ENCODE data around the gene SPTBN1. TPM values are rescaled to one million over a fixed set of nuclear protein-coding genes. Genes with fewer than 3 reads are reported as not detected.

SPTBN1 gene
- total and polyA plus RNA-seq, 2 of the 4 experiments (the other 2 are of a cell fraction): 49.1 to 241 TPM

DNA sequence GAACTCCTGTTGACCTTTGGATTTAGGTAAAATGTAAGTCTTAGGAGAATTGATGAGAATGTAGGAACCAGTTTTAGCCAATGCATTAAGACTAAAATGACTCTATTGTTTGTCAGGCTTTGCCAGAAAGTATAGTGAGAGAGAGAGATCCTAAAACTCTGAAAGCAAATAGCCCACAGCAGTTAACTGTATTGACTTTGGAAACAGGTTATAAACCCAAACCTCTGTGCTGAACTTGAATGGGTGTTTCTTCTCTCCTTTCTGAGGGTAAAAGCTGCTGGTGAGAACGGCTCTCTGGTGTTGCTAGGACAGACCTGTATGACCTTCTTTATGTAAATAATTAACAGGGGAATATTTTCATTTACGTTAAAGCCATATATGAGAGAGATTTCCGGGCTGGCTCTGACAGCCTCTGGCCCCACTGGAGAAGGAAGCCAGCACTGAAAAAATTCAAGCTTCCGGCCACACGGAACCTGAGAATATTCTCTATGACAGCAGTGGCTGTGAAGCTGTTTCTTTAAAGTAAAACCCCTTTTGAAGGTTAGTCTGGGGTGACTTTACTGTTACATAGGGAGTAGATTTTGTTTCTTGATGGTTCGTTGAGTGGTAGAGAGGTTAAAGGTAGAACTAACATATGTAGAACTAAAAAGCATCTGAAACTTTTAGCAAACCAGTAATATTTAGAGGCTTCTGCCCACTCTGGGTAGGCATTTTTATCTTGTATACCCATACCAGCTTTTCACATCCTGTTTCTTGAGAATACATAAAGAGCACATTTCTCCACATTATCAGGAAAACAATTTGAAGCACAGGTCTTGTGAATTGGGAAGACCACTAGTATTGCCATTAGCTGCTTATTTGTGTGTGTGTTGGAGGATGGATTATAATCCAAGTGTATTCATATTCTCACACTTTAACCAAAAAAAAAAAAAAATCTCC is 123.8 kb downstream of the SPTBN1 start:
- Histone ChIP-seq H3K4me2 (ENCODE audit: low read depth, low read length) (no peak overlapping the region), H2BK120ac (ENCODE audit: low read depth, low read length) (no peak overlapping the region), H3K18ac (ENCODE audit: low read depth, low read length) (no peak overlapping the region), H2BK20ac (ENCODE audit: low read depth, low read length) (no peak overlapping the region), H4K91ac (ENCODE audit: insufficient read depth, low read depth, low read length) (no peak overlapping the region), H4K8ac (ENCODE audit: low read depth in 2 of 2, low read length in 2 of 2) (no peak overlapping the region), H2BK5ac (ENCODE audit: low read depth, low read length, poor library complexity, severe bottlenecking) (no peak overlapping the region), H3K23ac (ENCODE audit: low read depth, low read length) (0 out of 2 replicates have a peak overlapping the region, but pooled peaks have one; percentile 29), H3K36me3 (ENCODE audit: control insufficient read depth, insufficient read depth, low read length) (peaks cover 1% of the 10 kb centered on the region; the same call in 1 of the 2 replicates), H4K5ac (ENCODE audit: low read depth, low read length) (no peak overlapping the region), H2BK15ac (ENCODE audit: low read depth, low read length) (no peak overlapping the region), H4K20me1 (ENCODE audit: insufficient read depth, low read length) (peaks cover 19% of the 10 kb centered on the region; the same call in 1 of the 2 replicates), H3K4me1 (ENCODE audit: control insufficient read depth, insufficient read depth, low read length) (peaks cover 10% of the 10 kb centered on the region; the same call in 1 of the 2 replicates), H3K79me1 (ENCODE audit: low read depth in 1 of 2, low read length in 2 of 2) (peaks cover 49 to 75% of the 10 kb centered on the region in 2 experiments), H3K4ac (ENCODE audit: low read depth, low read length) (no peak overlapping the region), H3K27me3 (ENCODE audit: control insufficient read depth, insufficient read depth, low read length) (no peaks in the 10 kb centered on the region), H2AFZ (replicated peaks; ENCODE audit: low read length, poor library complexity) (no peak overlapping the region), H3K9ac (ENCODE audit: low read depth, low read length) (no peak overlapping the region), H3K9me3 (ENCODE audit: control insufficient read depth, insufficient read depth, low read length) (no peaks in the 10 kb centered on the region), H3K4me3 (ENCODE audit: insufficient read depth, low read depth, low read length) (no peak overlapping the region), H3K27ac (ENCODE audit: insufficient read depth, low read length) (no peak overlapping the region), H2AK5ac (ENCODE audit: low read depth, low read length) (no peak overlapping the region), H3K9me1 (ENCODE audit: insufficient read depth, low read length) (peaks cover 18% of the 10 kb centered on the region), H3K14ac (replicated peaks; ENCODE audit: low read depth, low read length) (no peak overlapping the region), H3K56ac (ENCODE audit: extremely low read depth, insufficient read depth, low read length) (no peak overlapping the region), H2AK9ac (replicated peaks; ENCODE audit: low read depth, low read length, poor library complexity) (no peak overlapping the region)
- BruUV-seq (replicated peaks): no TSS peak
- in situ Hi-C loops (cut with MboI; ENCODE audit: low sequenced_read_pairs) (no loop called here), intact Hi-C loops (cut with micrococcal nuclease) (no loop called here), dilution Hi-C loops (cut with HindIII; ENCODE audit: low sequenced_read_pairs, unreplicated experiment) (no loop called here)
- WGBS, 2 experiments (ENCODE audit: extremely low coverage in 2 of 2, insufficient read length in 1 of 2): no CpG with 5 or more reads among the region's 6 CpGs
- ChIA-PET CTCF (no interaction called here), POLR2A (ENCODE audit: unreplicated experiment) (interaction anchor here (0.6 to 0.7 kb wide), 2 partner anchors 399 to 478 kb away, joined by 3 to 7 read pairs; no protein-coding TSS in a partner anchor)
- no peak for DNase-seq
- ATAC-seq (ENCODE audit: low read depth): peak; percentile 51
- TF ChIP-seq, protein P1, sequence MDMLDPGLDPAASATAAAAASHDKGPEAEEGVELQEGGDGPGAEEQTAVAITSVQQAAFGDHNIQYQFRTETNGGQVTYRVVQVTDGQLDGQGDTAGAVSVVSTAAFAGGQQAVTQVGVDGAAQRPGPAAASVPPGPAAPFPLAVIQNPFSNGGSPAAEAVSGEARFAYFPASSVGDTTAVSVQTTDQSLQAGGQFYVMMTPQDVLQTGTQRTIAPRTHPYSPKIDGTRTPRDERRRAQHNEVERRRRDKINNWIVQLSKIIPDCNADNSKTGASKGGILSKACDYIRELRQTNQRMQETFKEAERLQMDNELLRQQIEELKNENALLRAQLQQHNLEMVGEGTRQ (IDR thresholded peaks at IDR 0.05; ENCODE audit: low read depth, low read length): no peak
- TF ChIP-seq BHLHE40 (IDR thresholded peaks at IDR 0.05; ENCODE audit: low read depth, low read length): no peak
- no peak for TF ChIP-seq RAD21 (IDR thresholded peaks at IDR 0.05; ENCODE audit: low read length)
- TF ChIP-seq MAFK (IDR thresholded peaks at IDR 0.05; ENCODE audit: low read depth, low read length): no peak
- no peak for TF ChIP-seq NFE2L2 (IDR thresholded peaks at IDR 0.05; ENCODE audit: low read depth, low read length)
- no peak for TF ChIP-seq FOS (IDR thresholded peaks at IDR 0.05; ENCODE audit: low read depth, low read length)
- TF ChIP-seq MAZ (IDR thresholded peaks at IDR 0.05; ENCODE audit: borderline replicate concordance, low read depth, low read length): no peak
- no peak for TF ChIP-seq CEBPB (IDR thresholded peaks at IDR 0.05; ENCODE audit: low read depth, low read length)
- no peak for TF ChIP-seq RCOR1 (IDR thresholded peaks at IDR 0.05; ENCODE audit: insufficient replicate concordance, low read length)
- TF ChIP-seq, protein P2, sequence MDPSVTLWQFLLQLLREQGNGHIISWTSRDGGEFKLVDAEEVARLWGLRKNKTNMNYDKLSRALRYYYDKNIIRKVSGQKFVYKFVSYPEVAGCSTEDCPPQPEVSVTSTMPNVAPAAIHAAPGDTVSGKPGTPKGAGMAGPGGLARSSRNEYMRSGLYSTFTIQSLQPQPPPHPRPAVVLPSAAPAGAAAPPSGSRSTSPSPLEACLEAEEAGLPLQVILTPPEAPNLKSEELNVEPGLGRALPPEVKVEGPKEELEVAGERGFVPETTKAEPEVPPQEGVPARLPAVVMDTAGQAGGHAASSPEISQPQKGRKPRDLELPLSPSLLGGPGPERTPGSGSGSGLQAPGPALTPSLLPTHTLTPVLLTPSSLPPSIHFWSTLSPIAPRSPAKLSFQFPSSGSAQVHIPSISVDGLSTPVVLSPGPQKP (IDR thresholded peaks at IDR 0.05; ENCODE audit: borderline replicate concordance, low read depth, low read length): no peak
- TF ChIP-seq, protein P3, sequence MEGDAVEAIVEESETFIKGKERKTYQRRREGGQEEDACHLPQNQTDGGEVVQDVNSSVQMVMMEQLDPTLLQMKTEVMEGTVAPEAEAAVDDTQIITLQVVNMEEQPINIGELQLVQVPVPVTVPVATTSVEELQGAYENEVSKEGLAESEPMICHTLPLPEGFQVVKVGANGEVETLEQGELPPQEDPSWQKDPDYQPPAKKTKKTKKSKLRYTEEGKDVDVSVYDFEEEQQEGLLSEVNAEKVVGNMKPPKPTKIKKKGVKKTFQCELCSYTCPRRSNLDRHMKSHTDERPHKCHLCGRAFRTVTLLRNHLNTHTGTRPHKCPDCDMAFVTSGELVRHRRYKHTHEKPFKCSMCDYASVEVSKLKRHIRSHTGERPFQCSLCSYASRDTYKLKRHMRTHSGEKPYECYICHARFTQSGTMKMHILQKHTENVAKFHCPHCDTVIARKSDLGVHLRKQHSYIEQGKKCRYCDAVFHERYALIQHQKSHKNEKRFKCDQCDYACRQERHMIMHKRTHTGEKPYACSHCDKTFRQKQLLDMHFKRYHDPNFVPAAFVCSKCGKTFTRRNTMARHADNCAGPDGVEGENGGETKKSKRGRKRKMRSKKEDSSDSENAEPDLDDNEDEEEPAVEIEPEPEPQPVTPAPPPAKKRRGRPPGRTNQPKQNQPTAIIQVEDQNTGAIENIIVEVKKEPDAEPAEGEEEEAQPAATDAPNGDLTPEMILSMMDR (conservative IDR thresholded peaks at IDR 0.05; ENCODE audit: low read depth, low read length): no peak
- no peak for TF ChIP-seq CHD1 (IDR thresholded peaks at IDR 0.05; ENCODE audit: low read depth, low read length)
- TF ChIP-seq SMC3 (IDR thresholded peaks at IDR 0.05; ENCODE audit: low read depth, low read length): no peak

Measured in IMR-90 (cell line).